ENCODE data around the gene CFAP57. TPM values are rescaled to one million over a fixed set of nuclear protein-coding genes. Genes with fewer than 3 reads are reported as not detected.

Gene CFAP57
- total and polyA plus RNA-seq, 9 donors: 0.04 to 0.36 (median 0.24) TPM

GRCh38 chr1:43171312-43171875 is 736 bp upstream of the CFAP57 start:
- Histone ChIP-seq H3K36me3 (ENCODE audit: control insufficient read depth, insufficient read depth, low read length) (peaks cover 29% of the 10 kb centered on the region), H3K4me3 (ENCODE audit: low read length) (peak overlapping the region; percentile 90), H3K27me3 (ENCODE audit: control insufficient read depth, insufficient read depth, low read length) (peaks cover 6% of the 10 kb centered on the region), H3K9me3 (replicated peaks; ENCODE audit: control insufficient read depth, low read depth, low read length) (no peaks in the 10 kb centered on the region), H3K4me1 (ENCODE audit: control insufficient read depth, insufficient read depth, low read length) (peaks cover 7% of the 10 kb centered on the region), H3K27ac (ENCODE audit: low read length) (no peak overlapping the region)
- DNase-seq: no peak
- 17% methylated on average over 15 of the region's 17 CpGs for WGBS (ENCODE audit: insufficient coverage)

- H3K27ac ChIP-seq (ENCODE audit: low read length): peak overlapping the region; percentile 25
- H3K4me1 ChIP-seq (ENCODE audit: control insufficient read depth, insufficient read depth, low read length): peaks cover 7% of the 10 kb centered on the region
- H3K27me3 ChIP-seq (ENCODE audit: control insufficient read depth, insufficient read depth, low read length): peaks cover 15% of the 10 kb centered on the region
- H3K4me3 ChIP-seq (ENCODE audit: low read length): peak overlapping the region; percentile 90
- WGBS (ENCODE audit: insufficient coverage): 0% methylated on average over 7 of the region's 20 CpGs
- DNase-seq: peak; percentile 85
- peaks cover 25% of the 10 kb centered on the region for H3K36me3 ChIP-seq (ENCODE audit: control insufficient read depth, insufficient read depth, low read length)
- H3K9me3 ChIP-seq (replicated peaks; ENCODE audit: control insufficient read depth, low read depth, low read length): no peaks in the 10 kb centered on the region
These were observed 420 bp downstream of the CFAP57 start for GRCh38 chr1:43172527-43172972.

- WGBS (ENCODE audit: insufficient coverage): no CpG with 5 or more reads among the region's 2 CpGs
- H3K27ac ChIP-seq (ENCODE audit: low read length): no peak overlapping the region
- H3K9me3 ChIP-seq (replicated peaks; ENCODE audit: control insufficient read depth, low read depth, low read length): no peaks in the 10 kb centered on the region
- H3K4me3 ChIP-seq (ENCODE audit: low read length): no peak overlapping the region
- no peak for DNase-seq
- peaks cover 9% of the 10 kb centered on the region for H3K36me3 ChIP-seq (ENCODE audit: control insufficient read depth, insufficient read depth, low read length)
- H3K27me3 ChIP-seq (ENCODE audit: control insufficient read depth, insufficient read depth, low read length): peaks cover 17% of the 10 kb centered on the region
- peaks cover 7% of the 10 kb centered on the region for H3K4me1 ChIP-seq (ENCODE audit: control insufficient read depth, insufficient read depth, low read length)
These were observed 2.7 kb downstream of the CFAP57 start for GRCh38 chr1:43174873-43175272.

- H3K36me3 ChIP-seq (ENCODE audit: control insufficient read depth, insufficient read depth, low read length): no peaks in the 10 kb centered on the region
- no peak for DNase-seq
- 22% methylated on average over 3 of the region's 4 CpGs for WGBS (ENCODE audit: insufficient coverage)
- H3K4me3 ChIP-seq (ENCODE audit: low read length): no peak overlapping the region
- peaks cover 17% of the 10 kb centered on the region for H3K27me3 ChIP-seq (ENCODE audit: control insufficient read depth, insufficient read depth, low read length)
- H3K27ac ChIP-seq (ENCODE audit: low read length): no peak overlapping the region
- H3K9me3 ChIP-seq (replicated peaks; ENCODE audit: control insufficient read depth, low read depth, low read length): no peaks in the 10 kb centered on the region
- no peaks in the 10 kb centered on the region for H3K4me1 ChIP-seq (ENCODE audit: control insufficient read depth, insufficient read depth, low read length)
These were observed 5.6 kb downstream of the CFAP57 start for GRCh38 chr1:43177691-43178090.

GRCh38 chr1:43184388-43184787 is 12.3 kb downstream of the CFAP57 start:
- no peaks in the 10 kb centered on the region for H3K27me3 ChIP-seq (ENCODE audit: control insufficient read depth, insufficient read depth, low read length)
- no peak for DNase-seq
- no peak overlapping the region for H3K4me3 ChIP-seq (ENCODE audit: low read length)
- no peak overlapping the region for H3K27ac ChIP-seq (ENCODE audit: low read length)
- WGBS (ENCODE audit: insufficient coverage): 86% methylated on average over 1 of the region's 3 CpGs
- H3K9me3 ChIP-seq (replicated peaks; ENCODE audit: control insufficient read depth, low read depth, low read length): no peaks in the 10 kb centered on the region
- no peaks in the 10 kb centered on the region for H3K36me3 ChIP-seq (ENCODE audit: control insufficient read depth, insufficient read depth, low read length)
- H3K4me1 ChIP-seq (ENCODE audit: control insufficient read depth, insufficient read depth, low read length): no peaks in the 10 kb centered on the region

- Histone ChIP-seq H3K4me3 (ENCODE audit: low read length) (no peak overlapping the region), H3K27me3 (ENCODE audit: control insufficient read depth, insufficient read depth, low read length) (no peaks in the 10 kb centered on the region), H3K9me3 (replicated peaks; ENCODE audit: control insufficient read depth, low read depth, low read length) (no peaks in the 10 kb centered on the region), H3K27ac (ENCODE audit: low read length) (no peak overlapping the region), H3K36me3 (ENCODE audit: control insufficient read depth, insufficient read depth, low read length) (no peaks in the 10 kb centered on the region), H3K4me1 (ENCODE audit: control insufficient read depth, insufficient read depth, low read length) (no peaks in the 10 kb centered on the region)
- no peak for DNase-seq
- WGBS (ENCODE audit: insufficient coverage): 61% methylated on average over 3 of the region's 3 CpGs
These were observed 12.9 kb downstream of the CFAP57 start for GRCh38 chr1:43184995-43185394.

- H3K27me3 ChIP-seq (ENCODE audit: control insufficient read depth, insufficient read depth, low read length): no peaks in the 10 kb centered on the region
- WGBS (ENCODE audit: insufficient coverage): no CpG with 5 or more reads among the region's 1 CpG
- DNase-seq: no peak
- no peaks in the 10 kb centered on the region for H3K9me3 ChIP-seq (replicated peaks; ENCODE audit: control insufficient read depth, low read depth, low read length)
- no peaks in the 10 kb centered on the region for H3K36me3 ChIP-seq (ENCODE audit: control insufficient read depth, insufficient read depth, low read length)
- no peak overlapping the region for H3K27ac ChIP-seq (ENCODE audit: low read length)
- no peak overlapping the region for H3K4me3 ChIP-seq (ENCODE audit: low read length)
- H3K4me1 ChIP-seq (ENCODE audit: control insufficient read depth, insufficient read depth, low read length): no peaks in the 10 kb centered on the region
These were observed 16.0 kb downstream of the CFAP57 start for GRCh38 chr1:43188106-43188505.

- H3K27ac ChIP-seq (ENCODE audit: low read length): no peak overlapping the region
- no peaks in the 10 kb centered on the region for H3K27me3 ChIP-seq (ENCODE audit: control insufficient read depth, insufficient read depth, low read length)
- no peaks in the 10 kb centered on the region for H3K9me3 ChIP-seq (replicated peaks; ENCODE audit: control insufficient read depth, low read depth, low read length)
- DNase-seq: no peak
- H3K36me3 ChIP-seq (ENCODE audit: control insufficient read depth, insufficient read depth, low read length): no peaks in the 10 kb centered on the region
- H3K4me1 ChIP-seq (ENCODE audit: control insufficient read depth, insufficient read depth, low read length): no peaks in the 10 kb centered on the region
- no peak overlapping the region for H3K4me3 ChIP-seq (ENCODE audit: low read length)
These were observed 22.4 kb downstream of the CFAP57 start for GRCh38 chr1:43194509-43194908.

- Histone ChIP-seq H3K4me1 (ENCODE audit: control insufficient read depth, insufficient read depth, low read length) (no peaks in the 10 kb centered on the region), H3K27ac (ENCODE audit: low read length) (no peak overlapping the region), H3K9me3 (replicated peaks; ENCODE audit: control insufficient read depth, low read depth, low read length) (no peaks in the 10 kb centered on the region), H3K4me3 (ENCODE audit: low read length) (no peak overlapping the region), H3K27me3 (ENCODE audit: control insufficient read depth, insufficient read depth, low read length) (no peaks in the 10 kb centered on the region), H3K36me3 (ENCODE audit: control insufficient read depth, insufficient read depth, low read length) (no peaks in the 10 kb centered on the region)
- no peak for DNase-seq
- WGBS (ENCODE audit: insufficient coverage): 100% methylated on average over 1 of the region's 7 CpGs
These were observed 25.4 kb downstream of the CFAP57 start for GRCh38 chr1:43197343-43198127.

GRCh38 chr1:43199093-43199726 is 27.1 kb downstream of the CFAP57 start:
- 12% methylated on average over 4 of the region's 8 CpGs for WGBS (ENCODE audit: insufficient coverage)
- DNase-seq: no peak
- Histone ChIP-seq H3K4me3 (ENCODE audit: low read length) (no peak overlapping the region), H3K27ac (ENCODE audit: low read length) (no peak overlapping the region), H3K27me3 (ENCODE audit: control insufficient read depth, insufficient read depth, low read length) (no peaks in the 10 kb centered on the region), H3K9me3 (replicated peaks; ENCODE audit: control insufficient read depth, low read depth, low read length) (no peaks in the 10 kb centered on the region), H3K36me3 (ENCODE audit: control insufficient read depth, insufficient read depth, low read length) (no peaks in the 10 kb centered on the region), H3K4me1 (ENCODE audit: control insufficient read depth, insufficient read depth, low read length) (no peaks in the 10 kb centered on the region)
